K562 (cell line): ENCODE data around the gene RTBDN. TPM values are rescaled to one million over a fixed set of nuclear protein-coding genes. Genes with fewer than 3 reads are reported as not detected.

Source experiments
- ARID3A ChIP-seq: IDR thresholded peaks from 2 replicates; pipeline ENCODE4 v1.6.1; 2012; ENCODE audit warnings: low read depth, low read length, improper control_type of control experiment, borderline replicate concordance
- CXXC5 ChIP-seq: fragments of 250-450 bp; sonication (Bioruptor Pico); IDR thresholded peaks from 2 replicates; pipeline ENCODE4 v1.8.0; 2022; ENCODE audit warnings: inconsistent platforms, mild to moderate bottlenecking, moderate library complexity
- HDGF ChIP-seq: fragments of 450-650 bp; IDR thresholded peaks from 2 replicates; pipeline ENCODE4 v1.6.1; 2016
- MCM2 ChIP-seq: fragments of 450-650 bp; IDR thresholded peaks from 2 replicates; pipeline ENCODE4 v1.6.1; 2017; ENCODE audit warnings: low read depth, mild to moderate bottlenecking
- MLLT1 ChIP-seq, 2 experiments: fragments of 450-650 bp; IDR thresholded peaks; 2 replicates each; pipeline ENCODE4 v1.6.1; 2016
- NR4A1 ChIP-seq, 2 experiments: fragments of 250-450 bp in 1 of 2; fragments of 450-650 bp in 1 of 2; sonication (Bioruptor Pico) in 1 of 2; IDR thresholded peaks; 2 replicates each; pipeline versions ENCODE4 v1.4.0 to v1.6.1; 2016 to 2020; ENCODE audit warnings: mild to moderate bottlenecking in 2 of 2, missing compliant biosample characterization in 1 of 2, missing genetic modification characterization in 1 of 2, moderate library complexity in 1 of 2
- TAF15 ChIP-seq: fragments of 200-400 bp; formaldehyde crosslinking; IDR thresholded peaks from 2 replicates; pipeline ENCODE4 v1.6.1; 2017; ENCODE audit warnings: mild to moderate bottlenecking, low read depth, low read length, moderate library complexity
- XRCC4 ChIP-seq: IDR thresholded peaks from one replicate; pipeline ENCODE4 v1.6.1; 2011; ENCODE audit not compliant: insufficient read depth, insufficient read length; ENCODE audit errors: extremely low read depth
- YBX1 ChIP-seq: fragments of 450-650 bp; IDR thresholded peaks from 2 replicates; pipeline ENCODE4 v1.7.1; 2016; ENCODE audit warnings: mild to moderate bottlenecking
- ZBTB33 ChIP-seq: sonication (generic); formaldehyde crosslinking; IDR thresholded peaks from 2 replicates; pipeline ENCODE4 v1.8.1; 2023; ENCODE audit warnings: mild to moderate bottlenecking, missing genetic modification reagents
- ZNF318 ChIP-seq, 2 experiments: fragments of 450-650 bp; IDR thresholded peaks; 2 replicates each; pipeline ENCODE4 v1.6.1; 2016; ENCODE audit warnings: mild to moderate bottlenecking in 2 of 2, borderline replicate concordance in 1 of 2, low read depth in 1 of 2, moderate library complexity in 1 of 2
- polyA plus RNA-seq, 8 experiments: library from polyadenylated mRNA; depleted of rRNA in 4 of 8; stranded (reverse) in 5 of 8; unstranded in 3 of 8; fragments of >200 nt; fragmentation: Nextera tagmentation in 2 of 8; fragmentation: Illumina TruSeq in 1 of 8; extraction: Ambion mirVana in 2 of 8; extraction: Trizol in 1 of 8; gene quantifications; 2 replicates each; pipeline versions ENCODE4 v1.2.1 to v1.2.3, GENCODE V29; 2011 to 2014; ENCODE audit warnings: inconsistent platforms in 1 of 8, missing spikeins in 1 of 8
- total RNA-seq, 7 experiments: library from RNA; depleted of rRNA in 6 of 7; stranded (reverse); fragments of >200 nt in 6 of 7; fragmentation: Illumina TruSeq in 2 of 7; extraction: Trizol in 2 of 7; gene quantifications; 2 replicates each; pipeline versions ENCODE4 v1.2.1 to v1.2.3, GENCODE V29; 2011 to 2021; ENCODE audit warnings: low replicate concordance in 1 of 7

Gene RTBDN
- total and polyA plus RNA-seq, 9 of the 15 experiments (the other 6 are each of a cell fraction or from before 2014, with no cell fraction given): 0.20 to 2.3 (median 0.72) TPM; not detected in 1

GRCh38 chr19:12847159-12848139 lies 13.1 kb upstream of the RTBDN start (continued):
- TF ChIP-seq NR4A1 (CRISPR knock-in tag; IDR thresholded peaks at IDR 0.05) (no peak), NR4A1 (tag; IDR thresholded peaks at IDR 0.05) (no peak), ARID3A (no peak), CXXC5 (CRISPR knock-in tag) (peak; percentile 78), HDGF (no peak), TAF15 (no peak; the same call in 1 of the 2 replicates), ZNF318 (IDR thresholded peaks at IDR 0.05; ENCODE audit: borderline replicate concordance in 1 of 2, low read depth in 1 of 2) (no peak), YBX1 (no peak), MLLT1 (IDR thresholded peaks at IDR 0.05) (no peak), ZBTB33 (peak; percentile 92), XRCC4 (no peak), MCM2 (no peak)
